HG02884 (cell line): ENCODE data around the gene XPNPEP3.

ENCODE experiments used
- ATAC-seq: cut with Tn5 transposase; IDR thresholded peaks from one replicate; pipeline ENCODE4 v1.9.1; 2021; ENCODE audit warnings: mild to moderate bottlenecking, moderate library complexity; ENCODE audit not compliant: unreplicated experiment

The XPNPEP3 gene

GRCh38 chr22:40928657-40929056, 71.7 kb downstream of the XPNPEP3 start:
- ATAC-seq: no peak

- no peak for ATAC-seq
These were observed 75.4 kb downstream of the XPNPEP3 start for GRCh38 chr22:40932396-40932795.

GRCh38 chr22:40939202-40939601, 82.3 kb downstream of the XPNPEP3 start:
- ATAC-seq: no peak

- ATAC-seq: peak; percentile 69
These were observed 94.2 kb downstream of the XPNPEP3 start, which contains the start of gene RBX1 for GRCh38 chr22:40950962-40951794. TSS of gene RBX1 (plus strand) at chr22:40951378. CDS start at chr22:40951399, 21 bp downstream.

GRCh38 chr22:40951795-40952605, 95.1 kb downstream of the XPNPEP3 start:
- no peak for ATAC-seq

GRCh38 chr22:40953471-40953870, 96.5 kb downstream of the XPNPEP3 start:
- ATAC-seq: no peak

GRCh38 chr22:40954113-40954512, 97.2 kb downstream of the XPNPEP3 start:
- no peak for ATAC-seq

GRCh38 chr22:40955571-40955970, 98.6 kb downstream of the XPNPEP3 start:
- ATAC-seq: no peak

- no peak for ATAC-seq
These were observed 100.7 kb downstream of the XPNPEP3 start for GRCh38 chr22:40957601-40958000.

- no peak for ATAC-seq
These were observed 101.4 kb downstream of the XPNPEP3 start for GRCh38 chr22:40958299-40958698.

- no peak for ATAC-seq
These were observed 103.2 kb downstream of the XPNPEP3 start for GRCh38 chr22:40960145-40960544.

GRCh38 chr22:40965936-40966725, 109.2 kb downstream of the XPNPEP3 start:
- no peak for ATAC-seq

- ATAC-seq: no peak
These were observed 109.8 kb downstream of the XPNPEP3 start for GRCh38 chr22:40966726-40967085.

- no peak for ATAC-seq
These were observed 110.3 kb downstream of the XPNPEP3 start for GRCh38 chr22:40967111-40967760.

- no peak for ATAC-seq
These were observed 115.6 kb downstream of the XPNPEP3 start for GRCh38 chr22:40972587-40972986.

- ATAC-seq: no peak
These were observed 116.2 kb downstream of the XPNPEP3 start for GRCh38 chr22:40973144-40973543.

- no peak for ATAC-seq
These were observed 118.4 kb downstream of the XPNPEP3 start for GRCh38 chr22:40975366-40975765.

GRCh38 chr22:40976866-40977700, 120.1 kb downstream of the XPNPEP3 start:
- ATAC-seq: no peak

GRCh38 chr22:40979198-40979597, 122.2 kb downstream of the XPNPEP3 start:
- no peak for ATAC-seq

- ATAC-seq: no peak
These were observed 122.9 kb downstream of the XPNPEP3 start for GRCh38 chr22:40979871-40980270.
